PFSK-1 (cell line): ENCODE measurements around the gene ACSF3.

Experiments
- FOXP2 ChIP-seq: optimal IDR thresholded peaks from 2 replicates; pipeline ENCODE3; 2011; ENCODE audit warnings: borderline replicate concordance, control low read depth, inconsistent platforms; ENCODE audit not compliant: insufficient read depth; ENCODE audit errors: extremely low read length, extremely low read depth
- POLR2AphosphoS5 ChIP-seq: IDR thresholded peaks from 2 replicates; pipeline ENCODE4 v1.6.1; 2012; ENCODE audit warnings: low read depth, mild to moderate bottlenecking, control low read depth, low read length, moderate library complexity
- REST ChIP-seq, 2 experiments: IDR thresholded peaks; 2 replicates each; pipeline versions ENCODE4 v1.6.1 to v1.8.0; 2011 to 2012; ENCODE audit warnings: low read depth in 2 of 2, low read length in 2 of 2, control low read depth in 1 of 2, inconsistent platforms in 1 of 2, mild to moderate bottlenecking in 1 of 2, moderate library complexity in 1 of 2; ENCODE audit not compliant: insufficient read depth in 1 of 2
- SIN3A ChIP-seq: IDR thresholded peaks from 2 replicates; pipeline ENCODE4 v1.6.1; 2012; ENCODE audit warnings: mild to moderate bottlenecking, low read length, moderate library complexity, borderline replicate concordance; ENCODE audit not compliant: insufficient read depth
- TAF1 ChIP-seq: IDR thresholded peaks from 2 replicates; pipeline ENCODE4 v1.6.1; 2012; ENCODE audit warnings: low read length, control low read depth, borderline replicate concordance; ENCODE audit not compliant: insufficient read depth

ACSF3 gene

GRCh38 chr16:89110641-89111040 lies 17.0 kb downstream of the ACSF3 start:
- TF ChIP-seq FOXP2, result no peak
- TF ChIP-seq SIN3A, result no peak
- no peak for TF ChIP-seq POLR2AphosphoS5

- TF ChIP-seq POLR2AphosphoS5 (no peak), SIN3A (no peak), TAF1 (no peak), REST (IDR thresholded peaks at IDR 0.05; ENCODE audit: insufficient read depth in 1 of 2, low read depth in 2 of 2, low read length in 2 of 2) (no peak), FOXP2 (no peak)
These were observed 17.6 kb downstream of the ACSF3 start for GRCh38 chr16:89111263-89111662.

- TF ChIP-seq TAF1, result no peak
These were observed 18.9 kb downstream of the ACSF3 start for GRCh38 chr16:89112377-89113151.

- TF ChIP-seq TAF1, result no peak
These were observed 19.5 kb downstream of the ACSF3 start for GRCh38 chr16:89113152-89113547.

GRCh38 chr16:89113661-89114060 lies 20.0 kb downstream of the ACSF3 start:
- no peak for TF ChIP-seq POLR2AphosphoS5
- TF ChIP-seq FOXP2, result no peak
- TF ChIP-seq SIN3A, result no peak
- no peak for TF ChIP-seq REST (IDR thresholded peaks at IDR 0.05; ENCODE audit: insufficient read depth in 1 of 2, low read depth in 2 of 2, low read length in 2 of 2)
- no peak for TF ChIP-seq TAF1

- TF ChIP-seq FOXP2, result no peak
These were observed 20.7 kb downstream of the ACSF3 start for GRCh38 chr16:89114159-89114981.

- TF ChIP-seq SIN3A (no peak), POLR2AphosphoS5 (no peak), REST (IDR thresholded peaks at IDR 0.05; ENCODE audit: insufficient read depth in 1 of 2, low read depth in 2 of 2, low read length in 2 of 2) (0 out of 4 replicates have a peak, but pooled peaks of 1 of the 2 experiments have one; percentile 14), FOXP2 (peak; percentile 33), TAF1 (no peak)
These were observed 21.7 kb downstream of the ACSF3 start for GRCh38 chr16:89115216-89115861.
